MM.1S (cell line): ENCODE data around the gene GNAT1.

Experiments
- EZH2 ChIP-seq: fragments of 300-600 bp; sonication (generic); optimal IDR thresholded peaks from 2 replicates; pipeline ENCODE3; 2017; ENCODE audit warnings: low read depth, mild to moderate bottlenecking, antibody characterized with exemption, low read length, mixed read lengths
- EZH2phosphoT487 ChIP-seq: fragments of 300-600 bp; sonication (generic); IDR thresholded peaks from 2 replicates; pipeline ENCODE4 v1.6.1; 2018; ENCODE audit warnings: antibody characterized with exemption, low read length
- TF ChIP-seq, protein P1 (sequence below): fragments of 300-600 bp; sonication (generic); IDR thresholded peaks from 2 replicates; pipeline ENCODE4 v1.5.1; 2016; ENCODE audit warnings: antibody characterized with exemption, low read length, mixed read lengths

DNA sequence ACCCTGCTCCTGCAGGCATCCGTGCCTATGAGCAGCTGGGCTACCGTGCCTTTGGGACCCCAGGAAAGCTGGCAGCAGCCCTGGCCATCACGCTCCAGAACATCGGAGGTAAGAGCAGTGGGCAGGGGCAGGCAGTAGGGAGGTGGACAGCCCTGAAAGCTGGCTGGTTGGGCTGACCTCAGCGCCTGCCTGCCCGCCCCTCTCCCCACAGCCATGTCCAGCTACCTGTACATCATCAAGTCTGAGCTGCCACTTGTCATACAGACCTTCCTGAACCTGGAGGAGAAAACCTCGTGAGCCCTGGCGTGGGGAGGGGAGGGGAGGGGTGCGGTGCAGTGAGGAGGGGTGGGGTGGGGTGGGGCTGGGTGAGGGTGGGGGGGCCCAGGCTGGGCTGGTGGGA is 24.1 kb downstream of the GNAT1 start:
- TF ChIP-seq EZH2 (no peak), EZH2phosphoT487 (no peak)
- TF ChIP-seq, protein P1, sequence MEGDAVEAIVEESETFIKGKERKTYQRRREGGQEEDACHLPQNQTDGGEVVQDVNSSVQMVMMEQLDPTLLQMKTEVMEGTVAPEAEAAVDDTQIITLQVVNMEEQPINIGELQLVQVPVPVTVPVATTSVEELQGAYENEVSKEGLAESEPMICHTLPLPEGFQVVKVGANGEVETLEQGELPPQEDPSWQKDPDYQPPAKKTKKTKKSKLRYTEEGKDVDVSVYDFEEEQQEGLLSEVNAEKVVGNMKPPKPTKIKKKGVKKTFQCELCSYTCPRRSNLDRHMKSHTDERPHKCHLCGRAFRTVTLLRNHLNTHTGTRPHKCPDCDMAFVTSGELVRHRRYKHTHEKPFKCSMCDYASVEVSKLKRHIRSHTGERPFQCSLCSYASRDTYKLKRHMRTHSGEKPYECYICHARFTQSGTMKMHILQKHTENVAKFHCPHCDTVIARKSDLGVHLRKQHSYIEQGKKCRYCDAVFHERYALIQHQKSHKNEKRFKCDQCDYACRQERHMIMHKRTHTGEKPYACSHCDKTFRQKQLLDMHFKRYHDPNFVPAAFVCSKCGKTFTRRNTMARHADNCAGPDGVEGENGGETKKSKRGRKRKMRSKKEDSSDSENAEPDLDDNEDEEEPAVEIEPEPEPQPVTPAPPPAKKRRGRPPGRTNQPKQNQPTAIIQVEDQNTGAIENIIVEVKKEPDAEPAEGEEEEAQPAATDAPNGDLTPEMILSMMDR: no peak
